Ishikawa (cell line): ENCODE measurements around the gene ADH6.

Source experiments
- CEBPB ChIP-seq: IDR thresholded peaks from 2 replicates; pipeline ENCODE4 v1.6.1; 2012
- MAX ChIP-seq: IDR thresholded peaks from 2 replicates; pipeline ENCODE4 v1.6.1; 2012
- REST ChIP-seq: IDR thresholded peaks from 2 replicates; pipeline ENCODE4 v1.6.1; 2012; ENCODE audit warnings: low read depth, mild to moderate bottlenecking
- TAF1 ChIP-seq: IDR thresholded peaks from 2 replicates; pipeline ENCODE4 v1.6.1; 2012; ENCODE audit warnings: low read depth, mild to moderate bottlenecking
- YY1 ChIP-seq: IDR thresholded peaks from 2 replicates; pipeline ENCODE4 v1.6.1; 2012; ENCODE audit warnings: low read depth
- TF ChIP-seq, protein P1 (sequence below): IDR thresholded peaks from 2 replicates; pipeline ENCODE4 v1.6.1; 2012

DNA sequence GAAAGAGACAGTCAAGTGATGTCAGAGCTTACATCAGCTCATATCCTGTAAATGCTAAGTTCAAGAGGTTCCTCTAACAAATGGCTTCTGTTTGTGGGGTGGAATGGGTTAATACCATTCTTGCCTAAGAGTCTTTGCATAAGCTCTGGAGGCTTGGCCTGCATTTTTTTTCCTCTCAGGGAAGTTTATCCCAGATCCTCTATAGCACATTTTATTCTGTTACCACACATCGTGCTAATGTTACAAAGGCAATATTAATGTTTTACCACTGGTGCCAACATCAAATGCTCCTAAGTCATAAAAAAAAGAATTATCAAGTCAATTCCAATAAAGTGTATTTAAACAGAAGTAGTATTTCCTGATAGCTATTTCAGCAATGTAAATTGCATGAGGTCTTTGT is 2.9 kb upstream of the ADH6 start:
- TF ChIP-seq TAF1: no peak
- TF ChIP-seq REST: no peak
- TF ChIP-seq YY1: no peak
- TF ChIP-seq MAX: no peak
- TF ChIP-seq, protein P1, sequence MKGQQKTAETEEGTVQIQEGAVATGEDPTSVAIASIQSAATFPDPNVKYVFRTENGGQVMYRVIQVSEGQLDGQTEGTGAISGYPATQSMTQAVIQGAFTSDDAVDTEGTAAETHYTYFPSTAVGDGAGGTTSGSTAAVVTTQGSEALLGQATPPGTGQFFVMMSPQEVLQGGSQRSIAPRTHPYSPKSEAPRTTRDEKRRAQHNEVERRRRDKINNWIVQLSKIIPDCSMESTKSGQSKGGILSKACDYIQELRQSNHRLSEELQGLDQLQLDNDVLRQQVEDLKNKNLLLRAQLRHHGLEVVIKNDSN: no peak
- no peak for TF ChIP-seq CEBPB
